GM18502 (cell line): ENCODE data around the gene RGS9.

ENCODE experiments used
- ATAC-seq: cut with Tn5 transposase; IDR thresholded peaks from one replicate; pipeline ENCODE4 v1.9.1; 2021; ENCODE audit warnings: mild to moderate bottlenecking; ENCODE audit not compliant: unreplicated experiment, poor library complexity

The RGS9 gene

GRCh38 chr17:65154770-65155589 lies 17.8 kb downstream of the RGS9 start:
- ATAC-seq: peak; percentile 93

DNA sequence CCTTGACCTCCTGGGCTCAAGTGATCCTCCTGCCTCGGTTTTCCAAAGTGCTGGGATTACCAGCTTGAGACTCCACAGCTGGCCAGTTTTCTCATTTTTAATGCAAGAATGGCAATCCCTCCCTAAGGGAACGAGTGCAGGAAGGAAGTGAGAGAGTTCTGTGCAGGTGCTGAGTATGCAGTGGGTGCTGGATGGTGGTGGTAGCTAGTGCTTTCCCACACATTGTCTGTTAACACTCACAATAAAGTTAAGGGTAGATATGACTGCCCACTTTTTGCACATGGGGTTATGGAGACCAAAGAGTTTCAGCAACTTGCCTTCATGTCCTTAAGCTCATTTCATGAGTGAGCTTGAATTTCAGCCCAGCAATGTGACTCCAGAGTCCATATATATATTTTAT lies 18.5 kb downstream of the RGS9 start:
- ATAC-seq: peak; percentile 49

- ATAC-seq: no peak
These were observed 19.1 kb downstream of the RGS9 start for GRCh38 chr17:65156185-65156834.

DNA sequence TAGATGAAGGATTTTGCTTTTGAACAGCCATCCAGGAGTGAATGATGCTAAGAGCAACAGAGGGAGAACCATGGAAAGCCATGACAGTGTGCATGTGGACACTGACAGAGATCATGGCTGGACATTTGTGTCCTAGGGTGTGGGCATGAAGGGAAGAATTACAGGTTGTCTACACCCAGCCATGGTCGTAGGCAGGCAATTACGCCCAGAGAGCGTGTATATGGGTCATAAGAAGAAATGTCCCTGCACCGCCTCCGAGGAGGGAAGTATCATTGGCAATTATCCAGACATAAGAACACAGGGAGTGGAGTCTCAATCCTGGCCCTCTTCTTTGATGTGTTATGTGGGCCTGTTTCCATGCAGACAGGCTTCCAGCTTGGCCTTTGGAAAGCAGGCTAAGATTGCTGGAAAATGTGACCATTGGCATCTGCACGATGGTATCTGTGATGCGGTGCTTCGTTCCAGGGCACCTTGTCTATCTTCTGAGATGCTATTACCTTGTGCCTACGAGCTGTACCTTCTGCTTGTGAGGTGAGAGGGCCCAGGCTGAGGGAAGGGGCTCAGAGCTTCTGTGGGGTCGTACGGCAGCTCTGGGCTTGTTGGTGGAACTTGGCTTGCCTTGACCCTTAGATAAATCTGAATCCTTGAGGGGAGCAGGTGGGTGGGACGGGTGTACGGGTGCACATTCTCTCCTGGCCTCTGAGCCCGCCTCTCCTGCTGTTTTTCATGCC lies 19.8 kb downstream of the RGS9 start:
- ATAC-seq: no peak

DNA sequence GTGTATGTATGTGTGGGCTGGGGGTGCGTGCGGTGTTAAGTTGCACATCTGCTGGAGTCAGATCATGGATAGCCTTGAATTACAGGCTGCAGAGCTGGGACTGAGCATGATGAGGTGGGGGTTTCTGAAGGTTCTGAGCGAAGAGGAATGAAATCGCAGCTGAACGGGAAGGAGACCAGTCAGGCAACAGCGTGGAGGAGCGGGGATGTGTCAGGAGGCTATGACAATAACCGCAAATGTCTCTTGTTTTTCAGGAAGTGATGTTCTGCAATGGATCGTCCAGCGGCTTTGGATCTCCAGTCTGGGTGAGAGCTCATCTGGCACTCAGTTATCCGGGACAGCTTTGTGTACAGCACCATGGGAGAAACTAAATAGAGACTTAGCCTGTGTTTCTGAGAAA lies 20.9 kb downstream of the RGS9 start:
- no peak for ATAC-seq

GRCh38 chr17:65158622-65159021 lies 21.5 kb downstream of the RGS9 start:
- no peak for ATAC-seq

DNA sequence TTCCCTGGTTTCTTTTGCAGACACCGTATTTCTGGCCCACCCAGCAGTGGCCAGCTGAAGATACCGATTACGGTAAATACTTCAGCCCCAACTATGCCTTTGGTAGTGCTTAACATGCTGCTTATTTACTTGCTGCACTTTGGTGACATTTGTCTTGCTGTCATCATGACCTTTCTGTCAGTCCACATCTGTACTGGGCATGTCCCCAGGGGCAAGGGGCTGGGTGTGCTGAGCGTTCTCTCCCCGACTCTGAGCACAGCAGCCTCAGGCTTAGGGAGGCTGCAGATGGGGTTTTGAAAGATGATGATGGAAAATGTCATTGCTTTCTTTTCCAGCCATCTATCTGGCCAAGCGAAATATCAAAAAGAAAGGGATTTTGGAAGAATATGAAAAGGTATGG lies 23.3 kb downstream of the RGS9 start:
- no peak for ATAC-seq

DNA sequence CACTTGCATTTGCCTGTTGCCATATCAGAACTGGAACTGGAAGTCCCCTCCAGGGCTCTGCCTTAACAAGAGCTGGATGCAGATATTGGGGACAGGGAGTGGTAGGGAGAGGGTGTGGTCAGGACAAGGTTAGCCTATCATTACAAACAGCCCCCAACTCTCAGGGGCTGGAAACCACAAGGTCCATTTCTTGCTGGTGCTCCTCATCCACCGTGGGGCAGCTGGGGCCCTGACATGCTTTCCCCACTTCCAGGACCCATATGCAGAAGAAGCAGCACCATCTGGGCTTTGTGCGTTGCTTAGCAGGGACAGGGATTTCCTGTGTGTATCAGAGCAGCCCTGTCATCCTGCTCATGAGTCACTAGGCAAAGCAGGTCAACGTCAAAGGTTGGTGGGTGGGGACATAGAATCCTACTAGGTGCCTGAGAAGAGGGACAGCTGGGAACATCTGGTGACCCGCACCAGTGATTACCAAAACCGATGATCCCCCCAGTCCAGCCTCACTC lies 26.9 kb downstream of the RGS9 start:
- ATAC-seq: peak; percentile 99

DNA sequence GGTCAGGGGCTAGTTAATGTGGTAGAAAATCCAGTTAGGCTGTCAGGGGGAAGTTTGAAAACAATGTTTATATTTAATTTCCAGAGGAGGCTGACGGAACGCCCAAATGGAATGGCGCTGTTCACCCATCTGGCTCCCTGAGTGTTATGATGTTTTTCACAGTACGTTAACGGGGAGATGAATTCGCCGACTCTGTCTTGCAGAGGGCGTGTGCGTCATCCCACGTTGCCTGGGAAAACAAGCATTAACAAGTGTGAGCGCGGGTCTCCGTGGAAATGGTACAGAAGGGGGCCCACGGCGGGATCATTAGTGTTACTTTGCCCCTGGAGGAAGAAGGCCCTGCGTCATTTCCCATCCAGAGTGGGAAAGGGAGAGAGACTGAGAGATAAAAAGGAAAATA lies 29.6 kb downstream of the RGS9 start:
- no peak for ATAC-seq

DNA sequence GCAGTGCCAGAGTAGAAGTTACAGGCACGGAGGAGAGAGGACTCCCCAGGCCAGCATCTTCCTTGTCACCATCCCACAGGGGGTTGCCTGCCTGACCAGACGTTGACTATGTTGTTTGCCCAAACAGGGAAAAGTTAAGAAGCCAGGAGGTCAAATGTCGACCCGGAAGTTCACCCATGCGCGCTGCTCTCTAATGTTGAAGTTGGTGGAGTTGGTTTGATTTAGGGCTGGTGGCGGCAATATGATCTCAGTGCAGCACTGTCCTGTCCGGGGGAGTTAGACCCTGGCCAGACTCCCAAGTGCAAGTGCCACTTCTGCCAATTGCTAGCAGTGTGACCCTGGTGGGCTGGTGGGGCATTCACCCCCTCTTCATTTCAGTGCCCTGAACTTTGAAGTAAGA lies 30.4 kb downstream of the RGS9 start:
- ATAC-seq: no peak

- ATAC-seq: no peak
These were observed 32.5 kb downstream of the RGS9 start for GRCh38 chr17:65169691-65170090.

- ATAC-seq: no peak
These were observed 33.7 kb downstream of the RGS9 start for GRCh38 chr17:65170839-65171238.

- ATAC-seq: no peak
These were observed 34.6 kb downstream of the RGS9 start for GRCh38 chr17:65171752-65172151.

- ATAC-seq: no peak
These were observed 35.4 kb downstream of the RGS9 start for GRCh38 chr17:65172496-65173136.

- peak; percentile 39 for ATAC-seq
These were observed 36.2 kb downstream of the RGS9 start for GRCh38 chr17:65173284-65173793.

- no peak for ATAC-seq
These were observed 37.0 kb downstream of the RGS9 start for GRCh38 chr17:65173976-65174683.

DNA sequence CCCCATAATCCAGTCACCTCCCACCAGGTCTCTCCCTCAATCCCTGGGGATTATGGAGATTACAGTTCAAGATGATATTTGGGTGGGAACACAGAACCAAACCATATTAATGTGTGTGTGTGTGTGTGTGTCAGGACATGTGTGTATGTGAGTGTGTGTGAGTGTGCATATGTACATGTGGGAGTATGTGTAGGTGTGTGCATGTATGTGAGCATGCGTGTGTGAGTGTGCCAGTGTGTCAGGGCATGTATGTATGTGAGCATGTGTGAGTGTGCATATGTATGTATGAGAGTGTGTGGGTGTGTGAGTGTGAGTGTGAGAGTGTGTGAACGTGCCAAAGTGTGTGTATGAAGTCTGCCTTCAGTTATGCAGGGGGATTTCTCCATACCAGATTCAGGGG lies 37.8 kb downstream of the RGS9 start:
- ATAC-seq: no peak

DNA sequence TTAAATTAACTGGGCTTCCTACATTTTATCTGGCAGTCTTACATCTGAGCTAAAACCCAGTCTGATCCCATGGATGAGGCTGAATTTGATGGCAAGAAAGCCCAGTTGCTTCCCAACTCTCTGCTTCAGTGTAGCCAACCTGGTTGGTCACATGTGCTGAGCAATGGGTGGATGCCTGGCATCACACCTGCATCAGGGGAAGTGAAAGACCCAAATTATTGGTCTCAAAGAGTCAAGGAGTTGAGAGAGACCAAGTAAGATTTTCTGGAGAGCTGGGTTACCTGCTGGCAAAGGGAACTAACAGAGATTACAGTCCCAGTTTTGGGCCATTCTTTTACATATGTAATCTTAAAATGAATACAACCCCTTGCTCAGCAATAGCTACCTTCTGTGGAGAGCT lies 38.8 kb downstream of the RGS9 start:
- no peak for ATAC-seq

DNA sequence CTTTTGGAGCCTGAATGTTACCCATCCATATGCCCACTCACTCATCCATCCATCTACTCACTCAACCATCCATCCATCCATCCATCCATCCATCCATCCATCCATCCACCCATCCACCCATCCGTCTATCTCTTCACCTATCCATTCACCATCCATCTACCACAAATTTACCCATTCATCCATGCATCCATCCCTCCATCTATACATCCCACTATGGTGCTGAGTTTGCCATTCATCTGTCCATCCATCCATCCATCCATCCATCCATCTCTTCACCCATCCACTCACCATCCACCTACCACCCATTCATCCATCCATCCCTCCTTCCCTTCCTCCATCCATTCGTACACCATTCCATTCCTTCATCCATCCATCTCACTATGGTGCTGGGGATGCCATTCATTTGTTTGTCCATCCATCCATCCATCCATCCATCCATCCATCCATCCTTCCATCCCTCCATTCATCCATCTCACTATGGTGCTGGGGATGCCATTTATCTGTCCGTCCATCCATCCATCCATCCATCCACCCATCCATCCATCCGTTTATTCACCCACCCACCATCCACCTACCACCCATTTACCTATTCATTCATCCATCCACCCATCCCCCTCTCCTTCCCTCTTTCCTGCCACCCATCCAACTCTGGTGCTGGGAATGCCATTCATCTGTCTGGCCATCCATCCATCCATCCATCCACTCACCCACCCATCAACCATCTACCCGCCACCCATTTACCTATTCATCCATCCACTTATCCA lies 39.7 kb downstream of the RGS9 start:
- no peak for ATAC-seq
